SW 1271 (cell line): ENCODE data around the gene ALDH7A1.
A peak's percentile ranks its signal among the peaks of the same experiment; 100 is the strongest.
"Not testable (repeated sequence)": the region's sequence is repeated elsewhere in the genome, so short reads cannot be mapped to it uniquely, and the experiment has no call there.

Experiments used
- DNase-seq, 2 experiments: peaks; one replicate each; lab custom pipeline; 2025; lab: John Stamatoyannopoulos, UW

The ALDH7A1 gene

DNA sequence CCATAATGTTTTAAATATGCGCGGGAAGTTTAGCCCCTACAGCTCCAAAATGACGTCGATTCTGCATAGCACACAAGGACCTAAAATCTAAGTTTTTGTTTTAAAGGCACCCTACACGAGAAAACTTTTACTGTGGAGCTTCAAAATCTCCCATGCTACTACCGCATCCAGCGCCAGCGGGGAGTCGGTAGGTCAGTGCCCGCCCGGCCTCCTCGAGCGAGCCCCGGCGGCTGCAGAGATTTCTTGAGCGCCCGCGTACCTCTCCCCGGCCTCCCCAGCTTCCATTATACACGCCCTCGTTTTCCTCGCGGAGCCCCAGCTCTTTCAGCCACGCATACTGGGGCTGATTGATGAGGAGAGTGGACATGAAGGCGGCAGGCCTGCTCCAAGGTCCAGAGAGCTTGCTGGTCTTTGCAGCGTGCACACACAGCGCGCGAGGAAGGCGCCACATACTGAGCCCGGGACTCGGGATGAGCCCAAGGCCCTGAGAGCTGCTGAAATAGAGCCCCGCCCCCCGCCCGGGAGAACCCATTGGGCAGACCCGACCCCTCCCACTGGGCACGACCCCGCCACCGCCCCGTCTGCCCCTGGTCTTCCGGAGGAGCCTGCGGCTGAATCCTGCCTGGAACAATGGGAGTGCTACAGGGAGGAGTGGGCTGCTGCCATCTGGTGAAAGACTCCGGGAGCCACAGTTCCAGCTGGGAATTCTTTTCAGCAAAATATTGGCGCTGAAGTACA lies at the start of gene ALDH7A1:
Gene ALDH7A1 (minus strand): TSS at position 472 of the 738 bp plus-strand sequence. CDS start 21 bp downstream, at position 451.
- peak; percentile 97 to 99 for DNase-seq

DNA sequence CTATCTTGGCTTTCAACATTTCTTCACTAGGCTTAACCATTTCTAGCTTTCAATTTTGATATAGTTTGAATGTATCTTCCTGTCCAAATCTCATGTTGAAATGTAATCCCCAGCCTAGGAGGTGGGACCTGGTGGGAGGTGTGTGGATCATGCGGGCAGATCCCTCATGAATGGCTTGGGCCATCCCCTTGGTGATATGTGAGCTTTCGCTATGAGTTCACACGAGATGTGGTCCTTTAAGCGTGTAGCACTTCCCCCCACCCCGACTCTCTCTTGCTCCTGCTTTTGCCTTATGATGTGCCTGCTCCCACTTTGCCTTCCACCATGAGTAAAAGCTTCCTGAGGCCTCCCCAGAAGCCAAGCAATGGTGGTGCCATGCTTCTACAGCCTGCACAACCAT lies 46.4 kb upstream of the ALDH7A1 start:
- no peak for DNase-seq

DNA sequence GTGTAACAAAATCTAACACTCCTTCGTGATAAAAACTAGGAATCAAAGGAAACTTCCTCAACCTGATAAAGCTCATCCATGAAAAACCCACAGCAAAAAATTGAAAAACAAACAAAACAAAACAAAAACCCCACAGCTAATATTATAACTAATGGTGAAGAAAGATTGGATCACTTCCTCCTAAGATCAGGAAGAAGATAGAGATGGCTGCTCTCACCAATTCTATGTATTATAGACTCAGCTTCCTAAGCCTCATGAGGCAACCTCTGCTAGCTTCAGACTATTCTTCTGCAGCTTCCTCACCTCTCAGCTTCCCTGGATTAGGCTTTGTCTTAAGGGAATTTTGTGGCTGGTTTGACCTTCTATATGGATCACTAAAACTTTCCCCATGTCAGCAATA lies 45.8 kb upstream of the ALDH7A1 start:
- DNase-seq: no peak

DNA sequence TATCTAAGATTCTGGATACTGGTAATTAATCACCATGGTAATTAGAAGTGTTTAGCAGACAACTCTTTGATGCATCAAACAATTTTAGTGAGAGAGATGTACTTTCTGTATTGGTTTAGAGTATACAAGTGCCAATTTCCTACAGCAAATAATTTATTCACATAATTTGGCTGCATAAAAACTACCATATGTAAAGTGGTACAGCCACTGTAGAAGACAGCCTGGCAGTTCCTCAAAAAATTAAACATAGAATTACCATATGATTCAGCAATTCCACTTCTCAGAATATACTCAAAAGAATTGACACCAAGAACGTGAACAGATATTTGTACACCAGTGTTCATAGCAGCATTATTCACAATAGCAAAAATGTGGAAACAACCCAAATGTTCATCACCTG lies 41.9 kb upstream of the ALDH7A1 start:
- no peak for DNase-seq

DNA sequence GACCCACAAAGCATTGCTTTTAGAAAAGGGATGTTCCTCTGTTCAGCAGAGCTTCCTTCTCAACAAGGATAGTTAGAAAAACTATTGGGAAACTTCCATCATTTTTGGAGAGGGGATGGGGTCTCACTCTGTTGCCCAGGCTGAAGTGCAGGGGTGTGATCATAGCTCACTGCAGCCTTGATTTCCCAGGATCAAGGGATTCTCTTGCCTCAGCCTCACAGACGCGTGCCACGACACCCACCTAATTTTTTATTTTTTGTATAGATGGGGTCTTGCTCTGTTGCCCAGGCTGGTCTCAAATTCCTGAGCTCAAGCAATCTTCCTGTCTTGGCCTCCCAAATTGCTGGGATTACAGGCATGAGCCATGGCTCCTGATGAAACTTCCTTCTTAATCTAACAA lies 40.6 kb upstream of the ALDH7A1 start:
- no peak for DNase-seq

DNA sequence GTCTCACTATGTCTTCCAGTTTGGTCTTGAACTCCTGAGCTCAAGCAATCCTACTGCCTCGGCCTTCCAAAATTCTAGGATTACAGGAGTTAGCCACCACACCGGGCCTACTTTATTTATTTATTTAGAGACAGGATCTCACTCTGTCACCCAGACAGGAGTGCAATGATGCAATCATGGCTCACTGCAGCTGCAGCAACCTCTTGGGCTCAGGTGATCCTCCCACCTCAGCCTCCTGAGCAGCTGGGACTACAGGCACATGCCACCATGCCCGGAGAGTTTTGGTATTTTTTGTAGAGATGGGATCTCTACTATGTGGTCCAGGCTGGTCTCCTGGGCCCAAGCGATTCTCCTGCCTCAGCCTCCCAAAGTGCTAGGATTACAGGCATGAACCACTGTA lies 38.5 kb upstream of the ALDH7A1 start:
- DNase-seq: no peak

DNA sequence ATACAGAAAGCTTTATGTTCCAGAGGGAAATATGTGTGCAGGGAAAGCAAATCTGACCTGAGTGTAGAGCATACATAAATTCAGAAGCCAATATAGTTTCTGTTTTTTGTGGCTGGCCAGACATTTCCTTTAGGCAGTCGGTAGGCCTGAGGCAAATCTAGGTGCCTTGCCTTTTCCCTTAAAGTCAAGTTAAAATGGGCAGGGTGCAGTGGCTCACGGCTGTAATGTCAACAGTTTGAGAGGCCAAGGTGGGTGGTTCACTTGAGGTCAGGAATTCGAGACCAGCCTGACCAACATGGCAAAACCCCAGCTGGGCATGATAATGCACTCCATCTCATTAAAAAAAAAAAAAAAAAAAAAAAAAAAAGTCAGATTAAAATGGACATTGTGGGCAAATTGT lies 36.9 kb upstream of the ALDH7A1 start:
- no peak for DNase-seq

DNA sequence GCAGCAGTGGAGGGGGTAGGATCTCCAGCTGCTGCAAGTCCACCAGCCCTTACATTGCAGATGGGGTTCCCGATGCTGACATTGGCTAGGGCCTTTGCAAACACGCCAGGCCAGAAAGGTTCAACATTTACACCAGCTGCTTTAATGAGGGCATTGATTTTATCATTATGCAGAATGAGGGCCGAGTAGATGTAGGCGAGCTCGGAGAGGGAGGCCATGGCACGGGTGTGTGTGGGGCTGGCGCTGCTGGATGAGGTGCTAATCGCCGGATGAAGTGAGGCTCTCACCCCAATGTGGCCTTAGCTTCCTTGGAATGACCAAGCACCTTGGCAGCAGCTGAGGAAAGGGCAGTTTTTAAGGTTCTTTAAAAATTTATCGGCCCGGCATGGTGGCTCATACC lies 33.1 kb upstream of the ALDH7A1 start:
- no peak for DNase-seq

DNA sequence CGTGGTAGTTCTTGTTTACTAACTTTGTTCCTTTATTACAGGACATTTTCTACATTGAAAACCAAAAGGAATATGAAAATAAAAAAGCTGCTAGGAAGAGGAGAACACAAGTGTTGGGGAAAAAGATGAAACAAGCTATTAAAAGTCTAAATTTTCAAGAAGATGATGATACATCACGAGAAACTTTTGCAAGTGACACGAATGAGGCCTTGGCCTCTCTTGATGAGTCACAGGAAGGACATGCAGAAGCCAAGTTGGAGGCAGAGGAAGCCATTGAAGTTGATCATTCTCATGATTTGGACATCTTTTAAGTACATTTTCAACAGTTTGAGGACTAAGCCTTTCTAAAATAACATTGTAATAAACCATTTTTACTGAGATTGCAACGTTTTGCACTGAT lies 29.5 kb upstream of the ALDH7A1 start:
- DNase-seq: peak; percentile 69 to 82

DNA sequence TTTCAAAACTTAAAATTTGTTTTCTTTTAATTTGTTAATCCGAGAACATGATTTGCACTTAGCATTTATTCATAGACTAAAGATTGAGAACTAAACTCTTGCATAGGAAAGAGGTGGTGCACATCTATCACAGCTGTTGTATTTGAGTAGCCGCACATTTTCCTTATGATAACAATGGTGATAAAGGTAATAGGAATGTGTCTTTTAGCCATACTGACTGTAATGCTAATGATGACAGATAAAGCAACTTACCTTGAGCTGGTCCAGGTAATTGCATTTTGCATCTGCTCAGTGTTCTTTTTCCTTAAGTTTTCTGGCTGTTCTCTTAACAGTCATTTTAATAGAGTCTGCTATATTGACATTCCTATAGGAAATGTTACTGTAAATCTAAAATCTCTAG lies 24.8 kb upstream of the ALDH7A1 start:
- no peak for DNase-seq

DNA sequence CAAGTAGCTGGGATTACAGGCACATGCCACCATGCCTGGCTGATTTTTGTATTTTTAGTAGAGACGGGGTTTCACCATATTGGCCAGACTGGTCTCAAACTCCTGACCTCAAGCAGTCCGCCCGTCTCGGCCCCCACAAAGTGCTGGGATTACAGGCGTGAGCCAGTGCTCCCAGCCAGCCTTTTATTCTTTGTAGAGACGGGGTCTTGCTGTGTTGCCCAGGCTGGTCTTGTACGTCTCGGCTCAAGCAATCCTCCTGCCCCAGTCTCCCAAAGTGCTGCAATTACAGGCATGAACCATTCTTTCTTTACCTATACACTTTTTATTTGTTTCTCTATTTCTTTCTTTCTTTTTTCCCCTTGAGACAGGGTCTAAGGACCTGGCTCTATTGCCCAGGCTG lies 22.6 kb upstream of the ALDH7A1 start:
- not testable (repeated sequence) for DNase-seq

DNA sequence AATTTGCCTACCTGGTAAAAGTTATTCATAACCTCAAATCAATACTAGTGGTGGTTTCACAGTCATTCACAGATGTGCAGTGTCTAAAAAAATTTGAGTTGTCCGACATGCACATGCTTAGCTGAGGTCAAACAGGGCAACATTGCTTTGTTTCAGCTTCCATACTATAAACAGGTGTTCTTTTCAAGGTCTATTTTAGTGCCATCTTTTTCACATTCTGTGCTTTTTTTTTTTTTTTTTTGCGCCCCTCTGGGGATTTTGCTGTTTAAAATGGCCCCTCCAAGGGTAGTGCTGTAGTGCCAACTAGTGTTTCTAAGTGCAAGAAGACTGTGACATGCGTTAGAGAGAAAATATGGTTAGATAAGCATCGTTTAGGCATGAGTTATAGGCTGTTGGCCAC lies 20.3 kb upstream of the ALDH7A1 start:
- DNase-seq: no peak

DNA sequence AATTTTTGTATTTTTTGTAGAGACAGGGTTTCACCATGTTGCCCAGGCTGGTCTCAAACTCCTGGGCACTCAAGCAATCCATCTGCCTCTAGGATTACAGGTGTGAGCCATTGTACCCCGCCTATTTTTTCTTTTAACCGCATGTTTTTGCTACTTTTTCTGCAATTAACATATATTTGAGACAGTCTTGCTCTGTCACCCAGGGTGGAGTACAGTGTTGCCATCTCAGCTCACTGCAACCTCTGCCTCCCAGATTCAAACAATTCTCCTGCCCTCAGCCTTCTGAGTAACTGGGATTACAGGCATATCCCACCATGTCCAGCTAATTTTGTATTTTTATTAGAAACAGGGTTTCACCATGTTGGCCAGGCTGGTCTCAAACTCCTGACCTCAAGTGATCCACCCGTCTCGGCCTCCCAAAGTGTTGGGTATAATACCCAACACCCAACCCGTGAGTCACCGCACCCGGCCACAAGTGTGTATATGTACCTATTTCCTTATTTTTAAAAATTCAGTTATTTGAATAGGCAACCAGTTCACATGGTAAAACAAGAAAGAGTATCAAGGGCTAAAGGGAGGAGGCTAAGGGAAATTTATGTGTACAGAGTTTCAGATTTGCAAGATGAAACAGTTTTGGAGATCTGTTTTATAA lies 19.0 kb upstream of the ALDH7A1 start:
- DNase-seq: no peak

DNA sequence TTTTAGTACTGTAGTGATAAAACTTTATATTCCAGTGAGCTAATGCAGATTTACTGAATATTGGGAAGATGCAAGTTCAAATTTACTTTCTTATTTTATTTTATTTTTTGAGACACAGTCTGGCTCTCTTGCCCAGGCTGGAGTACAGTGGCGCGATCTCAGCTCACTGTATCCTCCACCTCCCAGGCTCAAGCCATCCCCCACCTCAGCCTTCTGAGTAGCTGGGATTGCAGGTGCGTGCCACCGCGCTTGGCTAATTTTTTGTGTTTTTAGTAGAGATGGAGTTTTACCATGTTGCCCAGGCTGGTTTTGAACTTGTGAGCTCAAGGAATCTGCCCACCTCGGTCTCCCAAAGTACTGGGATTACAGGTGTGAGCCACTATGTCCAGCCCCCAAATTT lies 15.6 kb upstream of the ALDH7A1 start:
- DNase-seq: no peak

DNA sequence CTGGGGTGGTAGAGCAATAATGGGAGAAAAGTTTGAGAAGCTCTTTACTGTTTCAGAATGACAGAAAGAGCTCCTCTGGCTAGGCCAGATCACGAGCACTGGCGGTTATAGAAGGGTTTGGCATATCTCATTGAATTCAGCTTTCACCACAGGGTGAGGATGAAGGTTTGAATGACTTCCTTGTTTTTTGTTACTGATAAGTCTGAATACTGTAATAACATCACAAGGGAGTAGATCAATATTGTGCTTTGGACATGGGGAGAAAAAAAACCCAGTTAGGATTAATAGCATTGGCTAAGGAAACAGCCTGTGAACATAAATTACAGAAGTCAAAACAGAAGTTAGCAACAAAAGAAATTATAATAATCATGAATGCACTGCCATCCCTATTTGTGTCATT lies 15.1 kb upstream of the ALDH7A1 start:
- DNase-seq: no peak

DNA sequence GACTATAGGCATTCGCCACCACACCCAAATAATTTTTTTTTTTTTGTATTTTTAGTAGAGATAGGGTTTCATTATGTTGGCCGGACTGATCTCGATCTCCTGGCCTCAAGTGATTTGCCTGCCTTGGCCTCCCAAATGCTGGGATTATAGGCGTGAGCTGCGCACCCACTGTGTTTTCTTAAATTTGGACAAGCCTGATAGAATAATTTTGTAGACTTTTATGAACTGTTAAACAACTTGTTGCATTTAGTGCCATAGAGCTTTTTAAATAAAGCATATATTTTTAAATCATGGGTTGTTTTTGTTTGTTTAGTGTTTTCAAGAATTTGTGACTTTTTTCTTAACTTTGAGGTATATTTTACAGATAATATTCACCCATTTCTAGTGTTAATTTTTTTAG lies 10.5 kb upstream of the ALDH7A1 start:
- no peak for DNase-seq

DNA sequence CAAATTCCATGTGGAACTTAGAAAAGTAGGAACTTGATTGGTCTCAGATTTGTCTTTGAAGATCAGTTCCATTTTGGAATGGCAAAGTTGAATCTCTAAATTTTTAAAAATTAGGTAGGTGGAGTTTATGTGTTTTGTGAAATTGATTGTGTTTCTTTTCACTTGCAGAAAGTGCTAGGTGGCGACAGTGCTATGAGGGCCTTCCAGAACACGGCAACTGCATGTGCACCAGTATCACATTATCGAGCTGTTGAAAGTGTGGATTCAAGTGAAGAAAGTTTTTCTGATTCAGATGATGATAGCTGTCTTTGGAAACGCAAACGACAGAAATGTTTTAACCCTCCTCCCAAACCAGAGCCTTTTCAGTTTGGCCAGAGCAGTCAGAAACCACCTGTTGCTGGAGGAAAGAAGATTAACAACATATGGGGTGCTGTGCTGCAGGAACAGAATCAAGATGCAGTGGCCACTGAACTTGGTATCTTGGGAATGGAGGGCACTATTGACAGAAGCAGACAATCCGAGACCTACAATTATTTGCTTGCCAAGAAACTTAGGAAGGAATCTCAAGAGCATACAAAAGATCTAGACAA lies 8.5 kb upstream of the ALDH7A1 start:
- no peak for DNase-seq

DNA sequence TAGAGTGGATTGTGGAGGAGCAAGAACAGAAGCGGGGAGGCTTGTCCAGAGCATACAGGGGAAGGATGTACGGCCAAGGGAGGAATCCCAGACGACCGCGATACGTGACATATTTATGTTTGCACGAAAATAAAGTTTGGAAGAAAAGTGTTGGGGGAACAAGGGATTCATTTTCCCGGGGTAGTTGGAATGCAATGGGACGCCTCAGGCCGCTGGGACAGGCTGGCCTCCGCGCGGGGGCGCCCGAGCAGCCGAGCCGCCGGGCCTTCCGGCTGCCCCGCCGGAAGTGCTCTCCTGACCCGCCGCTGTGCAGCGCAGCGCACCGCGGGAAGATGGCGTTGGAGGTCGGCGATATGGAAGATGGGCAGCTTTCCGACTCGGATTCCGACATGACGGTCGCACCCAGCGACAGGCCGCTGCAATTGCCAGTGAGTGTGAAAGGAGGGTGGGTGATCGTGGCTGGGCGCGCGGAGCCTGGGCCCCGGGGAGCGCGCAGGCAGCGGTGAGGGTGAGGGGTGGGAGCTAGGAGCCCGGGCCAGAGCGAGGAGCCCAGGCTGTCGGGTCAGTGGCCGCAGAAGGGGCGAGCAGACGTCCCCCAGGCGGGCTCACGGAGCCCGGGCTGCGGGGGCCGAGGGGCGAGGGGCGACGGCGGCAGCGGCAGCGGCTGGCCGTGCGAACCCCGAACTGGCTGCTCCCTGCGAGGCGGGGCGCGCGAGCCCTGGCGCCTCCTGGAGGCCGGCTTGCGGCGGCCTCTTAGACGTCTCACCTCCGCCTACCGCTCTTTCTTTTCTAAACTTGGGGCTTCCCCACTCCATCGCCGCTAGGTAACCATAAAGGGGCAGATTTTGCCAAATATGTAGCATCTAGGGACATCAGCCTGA lies 5.9 kb upstream of the ALDH7A1 start, which contains the start of gene PHAX:
Gene PHAX (plus strand): TSS at position 317 of the 881 bp plus-strand sequence. CDS start 16 bp downstream, at position 333.
- DNase-seq: peak; percentile 17 to 82

DNA sequence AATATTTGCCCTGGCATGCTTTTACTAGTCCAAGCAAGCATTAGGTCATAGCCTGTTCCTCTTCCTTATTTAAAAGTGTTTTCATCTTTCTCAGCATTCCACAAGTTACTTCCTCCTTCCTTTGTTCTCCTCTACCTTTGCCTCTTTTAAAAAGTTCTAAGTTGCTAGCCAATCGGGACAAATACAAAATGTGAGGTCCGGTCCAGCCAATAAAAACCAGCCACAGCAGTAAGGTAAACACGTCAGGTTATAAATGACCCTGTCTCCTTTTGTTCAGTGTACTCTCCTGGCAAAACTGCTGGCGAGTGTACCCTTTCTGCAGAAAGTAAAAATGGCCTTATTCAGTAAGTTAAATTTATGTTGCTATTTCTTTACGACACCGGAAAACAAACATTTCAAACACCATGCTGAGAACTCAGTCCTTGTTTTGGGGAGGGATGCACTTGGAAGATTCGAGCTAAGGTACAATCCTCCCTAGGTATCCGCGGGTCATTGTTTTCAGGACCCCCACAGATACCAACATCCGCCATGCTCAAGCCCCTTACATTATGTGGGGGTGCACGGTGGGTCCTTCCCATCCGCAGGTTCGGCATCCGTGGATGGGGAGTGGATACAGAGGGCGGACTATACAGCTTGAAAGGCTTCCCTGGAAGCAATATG lies 5.1 kb upstream of the ALDH7A1 start:
- DNase-seq: not testable (repeated sequence)

DNA sequence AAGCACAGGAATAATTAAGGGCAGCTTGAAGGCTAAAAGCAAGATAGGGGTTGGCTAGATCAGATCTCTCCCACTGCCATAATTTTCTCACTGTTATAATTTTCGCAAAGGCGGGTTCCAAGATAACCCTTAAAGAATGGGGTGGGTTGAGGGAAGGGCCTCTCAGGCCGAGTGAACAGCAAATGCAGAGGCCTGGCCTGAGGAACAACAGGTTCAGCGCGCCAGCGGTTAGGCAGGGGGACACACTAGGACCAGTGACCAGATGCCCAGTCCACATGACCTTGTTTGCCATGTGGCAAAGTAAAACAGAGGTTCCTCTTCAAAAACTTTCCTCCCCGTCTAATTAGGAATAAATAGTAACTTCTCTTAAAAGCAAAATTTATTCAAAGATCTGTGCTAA lies 4.5 kb upstream of the ALDH7A1 start:
- DNase-seq: no peak

DNA sequence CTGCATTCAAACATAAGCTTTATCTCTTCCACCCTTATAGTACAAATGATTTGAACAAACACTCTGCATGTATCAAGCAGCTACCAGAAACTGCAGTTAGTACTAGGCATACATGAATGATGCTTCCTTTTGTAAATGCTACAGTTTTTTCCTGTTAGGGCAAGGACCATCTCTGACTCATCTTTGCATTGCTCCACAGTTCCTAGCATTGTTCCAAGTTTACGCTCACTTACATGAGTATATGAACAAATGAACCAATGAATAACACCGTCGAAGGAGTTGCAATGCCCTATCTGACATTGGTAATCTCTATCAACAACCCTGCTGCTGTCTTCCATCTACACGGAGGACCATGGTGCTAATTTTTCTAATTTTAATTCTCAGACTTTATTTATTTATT lies 2.1 kb upstream of the ALDH7A1 start:
- DNase-seq: no peak
